Activated naive CD4-positive, alpha-beta T cell treated with anti-CD3 and anti-CD28 coated beads, Interleukin-2, amount 50 U/mL, for 72 hours (primary cell): ENCODE measurements around the gene SMAD6. TPM values are rescaled to one million over a fixed set of nuclear protein-coding genes. Genes with fewer than 3 reads are reported as not detected.

ENCODE experiments used
- ATAC-seq, 2 donors: fragments of 150-1000 bp; cut with Tn5 transposase; 2 replicates each; pipeline ENCODE4 v1.10.0; 2021; ENCODE audit warnings: mild to moderate bottlenecking in 2 of 2, moderate library complexity in 2 of 2
- DNase-seq, 2 donors: peaks; one replicate each; pipeline ENCODE4 v3.0.0; 2021 to 2022; ENCODE audit warnings: low spot score in 2 of 2
- H3K27ac Mint-ChIP-seq, 2 donors: one replicate each; pipeline ENCODE4 v1.8.0; 2022; ENCODE audit warnings: mild to moderate bottlenecking in 2 of 2, mixed read lengths in 2 of 2
- H3K36me3 Mint-ChIP-seq, 2 donors: one replicate each; pipeline ENCODE4 v1.8.0; 2022; ENCODE audit warnings: mixed read lengths in 2 of 2
- H3K9me3 Mint-ChIP-seq, 2 donors: one replicate each; pipeline ENCODE4 v1.8.0; 2022; ENCODE audit warnings: mixed read lengths in 2 of 2
- total RNA-seq, 2 donors: library from RNA; stranded (reverse); gene quantifications; one replicate each; pipeline ENCODE4 v1.2.3, GENCODE V29; 2022

SMAD6 gene
- total RNA-seq, 2 donors from 2014 or later = 0.20 to 0.70 TPM

GRCh38 chr15:66780172-66780972 is 78.3 kb downstream of the SMAD6 start:
- H3K27ac Mint-ChIP-seq = no peak overlapping the region
- DNase-seq (no peak), ATAC-seq (no peak)
- H3K9me3 Mint-ChIP-seq = no peaks in the 10 kb centered on the region
- no peaks in the 10 kb centered on the region for H3K36me3 Mint-ChIP-seq

- ATAC-seq (no peak), DNase-seq (no peak)
- Mint-ChIP-seq H3K27ac (no peak overlapping the region), H3K36me3 (no peaks in the 10 kb centered on the region), H3K9me3 (no peaks in the 10 kb centered on the region)
Measured at GRCh38 chr15:66780973-66781718, 79.1 kb downstream of the SMAD6 start.

- DNase-seq (no peak), ATAC-seq (no peak)
- Mint-ChIP-seq H3K36me3 (no peaks in the 10 kb centered on the region), H3K27ac (no peak overlapping the region), H3K9me3 (no peaks in the 10 kb centered on the region)
Measured at GRCh38 chr15:66782785-66783184, 80.7 kb downstream of the SMAD6 start.

- ATAC-seq = no peak
- DNase-seq = no peak
- Mint-ChIP-seq H3K9me3 (no peaks in the 10 kb centered on the region), H3K27ac (no peak overlapping the region), H3K36me3 (no peaks in the 10 kb centered on the region)
Measured at GRCh38 chr15:66783314-66783713, 81.3 kb downstream of the SMAD6 start.

GRCh38 chr15:66783725-66784124 is 81.7 kb downstream of the SMAD6 start:
- no peaks in the 10 kb centered on the region for H3K36me3 Mint-ChIP-seq
- DNase-seq (no peak), ATAC-seq (no peak)
- H3K9me3 Mint-ChIP-seq = no peaks in the 10 kb centered on the region
- H3K27ac Mint-ChIP-seq = no peak overlapping the region

- no peak overlapping the region for H3K27ac Mint-ChIP-seq
- no peak for DNase-seq
- ATAC-seq = no peak
- no peaks in the 10 kb centered on the region for H3K36me3 Mint-ChIP-seq
- H3K9me3 Mint-ChIP-seq = no peaks in the 10 kb centered on the region
Measured at GRCh38 chr15:66784174-66784573, 82.1 kb downstream of the SMAD6 start.

GRCh38 chr15:66785637-66786036 is 83.6 kb downstream of the SMAD6 start:
- no peak overlapping the region for H3K27ac Mint-ChIP-seq
- no peaks in the 10 kb centered on the region for H3K9me3 Mint-ChIP-seq
- no peaks in the 10 kb centered on the region for H3K36me3 Mint-ChIP-seq
- no peak for DNase-seq
- ATAC-seq = no peak

GRCh38 chr15:66786222-66786621 is 84.2 kb downstream of the SMAD6 start:
- no peaks in the 10 kb centered on the region for H3K36me3 Mint-ChIP-seq
- DNase-seq (no peak), ATAC-seq (no peak)
- H3K27ac Mint-ChIP-seq = no peak overlapping the region
- no peaks in the 10 kb centered on the region for H3K9me3 Mint-ChIP-seq

- no peak overlapping the region for H3K27ac Mint-ChIP-seq
- no peaks in the 10 kb centered on the region for H3K36me3 Mint-ChIP-seq
- ATAC-seq (no peak), DNase-seq (no peak)
- no peaks in the 10 kb centered on the region for H3K9me3 Mint-ChIP-seq
Measured at GRCh38 chr15:66786708-66787488, 84.9 kb downstream of the SMAD6 start.

GRCh38 chr15:66787489-66787871 is 85.4 kb downstream of the SMAD6 start:
- DNase-seq (no peak), ATAC-seq (no peak)
- H3K9me3 Mint-ChIP-seq = no peaks in the 10 kb centered on the region
- no peak overlapping the region for H3K27ac Mint-ChIP-seq
- no peaks in the 10 kb centered on the region for H3K36me3 Mint-ChIP-seq

GRCh38 chr15:66788024-66788423 is 86.0 kb downstream of the SMAD6 start:
- Mint-ChIP-seq H3K36me3 (no peaks in the 10 kb centered on the region), H3K27ac (no peak overlapping the region), H3K9me3 (no peaks in the 10 kb centered on the region)
- DNase-seq (no peak), ATAC-seq (no peak)

GRCh38 chr15:66789029-66790025 is 87.3 kb downstream of the SMAD6 start:
- H3K27ac Mint-ChIP-seq = no peak overlapping the region
- no peaks in the 10 kb centered on the region for H3K9me3 Mint-ChIP-seq
- ATAC-seq = no peak
- H3K36me3 Mint-ChIP-seq = no peaks in the 10 kb centered on the region
- DNase-seq = no peak

- DNase-seq (peak in 1 of 2 donors; percentile 23), ATAC-seq (no peak)
- H3K36me3 Mint-ChIP-seq = no peaks in the 10 kb centered on the region
- peak overlapping the region in 1 of 2 donors; percentile 29 for H3K27ac Mint-ChIP-seq
- H3K9me3 Mint-ChIP-seq = no peaks in the 10 kb centered on the region
Measured at GRCh38 chr15:66795851-66796250, 93.8 kb downstream of the SMAD6 start.

GRCh38 chr15:66796343-66796742 is 94.3 kb downstream of the SMAD6 start:
- no peak overlapping the region for H3K27ac Mint-ChIP-seq
- no peaks in the 10 kb centered on the region for H3K9me3 Mint-ChIP-seq
- H3K36me3 Mint-ChIP-seq = no peaks in the 10 kb centered on the region
- ATAC-seq = no peak
- DNase-seq = peak in 1 of 2 donors; percentile 37

GRCh38 chr15:66797921-66798320 is 95.9 kb downstream of the SMAD6 start:
- H3K36me3 Mint-ChIP-seq = no peaks in the 10 kb centered on the region
- no peak overlapping the region for H3K27ac Mint-ChIP-seq
- ATAC-seq (no peak), DNase-seq (peak in 1 of 2 donors; percentile 6)
- H3K9me3 Mint-ChIP-seq = no peaks in the 10 kb centered on the region

GRCh38 chr15:66798426-66799061 is 96.5 kb downstream of the SMAD6 start:
- peak in 1 of 2 donors; percentile 38 for DNase-seq
- Mint-ChIP-seq H3K27ac (no peak overlapping the region), H3K9me3 (no peaks in the 10 kb centered on the region), H3K36me3 (no peaks in the 10 kb centered on the region)
- ATAC-seq = no peak
